Smooth muscle cell (in vitro differentiated cells): Measurements from ENCODE around the gene NAALADL2. TPM values are rescaled to one million over a fixed set of nuclear protein-coding genes. Genes with fewer than 3 reads are reported as not detected.

Experiments used
- DNase-seq: peaks from one replicate; lab custom pipeline; 2025; ENCODE audit not compliant: unreplicated experiment; lab: John Stamatoyannopoulos, UW
- H2AFZ ChIP-seq: fragments of 200-600 bp; sonication (generic); 2 replicates; pipeline ENCODE4 v1.6.0; 2016; ENCODE audit warnings: antibody characterized with exemption, low read depth, mild to moderate bottlenecking
- H3F3A ChIP-seq: fragments of 200-600 bp; sonication (generic); 2 replicates; pipeline ENCODE4 v1.6.0; 2017; ENCODE audit warnings: antibody characterized with exemption, low read depth
- H3K27ac ChIP-seq: fragments of 200-600 bp; sonication (generic); 2 replicates; pipeline ENCODE4 v1.5.1; 2016; ENCODE audit warnings: low read depth, mild to moderate bottlenecking
- H3K27me3 ChIP-seq: fragments of 200-600 bp; sonication (generic); 2 replicates; pipeline ENCODE4 v1.6.1; 2016; ENCODE audit warnings: low read depth, mild to moderate bottlenecking
- H3K36me3 ChIP-seq: fragments of 200-600 bp; sonication (generic); 2 replicates; pipeline ENCODE4 v1.5.1; 2016; ENCODE audit warnings: low read depth
- H3K4me1 ChIP-seq: fragments of 200-600 bp; sonication (generic); 2 replicates; pipeline ENCODE4 v1.5.1; 2016; ENCODE audit warnings: low read depth
- H3K4me2 ChIP-seq: fragments of 200-600 bp; sonication (generic); 2 replicates; pipeline ENCODE4 v1.6.0; 2016; ENCODE audit warnings: mild to moderate bottlenecking
- H3K4me3 ChIP-seq: fragments of 200-600 bp; sonication (generic); 2 replicates; pipeline ENCODE4 v1.5.1; 2016; ENCODE audit warnings: mild to moderate bottlenecking
- H3K79me2 ChIP-seq: fragments of 200-600 bp; sonication (generic); 2 replicates; pipeline ENCODE4 v1.6.0; 2016; ENCODE audit warnings: low read depth, mild to moderate bottlenecking
- H3K9ac ChIP-seq: fragments of 200-600 bp; sonication (generic); 2 replicates; pipeline ENCODE4 v1.6.0; 2016; ENCODE audit warnings: low read depth
- H3K9me3 ChIP-seq: fragments of 200-600 bp; sonication (generic); replicated peaks from 2 replicates; pipeline ENCODE4 v1.5.1; 2016; ENCODE audit warnings: low read depth
- H4K20me1 ChIP-seq: fragments of 200-600 bp; sonication (generic); 2 replicates; pipeline ENCODE4 v1.6.0; 2016; ENCODE audit warnings: low read depth
- CTCF ChIP-seq: fragments of 200-600 bp; sonication (generic); IDR thresholded peaks from 2 replicates; pipeline ENCODE4 v1.5.1; 2017; ENCODE audit warnings: borderline replicate concordance, mild to moderate bottlenecking, antibody characterized with exemption; ENCODE audit not compliant: insufficient read depth, poor library complexity, severe bottlenecking
- WGBS: methylation state at CpG from one replicate; pipeline ENCODE4 v1.1.7; 2016; ENCODE audit warnings: low lambda C conversion rate; 5-methylcytosine and 5-hydroxymethylcytosine counted together
- polyA plus RNA-seq: library from polyadenylated mRNA; unstranded; fragments of >200 nt; fragmentation: Nextera tagmentation; extraction: Ambion mirVana; gene quantifications from 2 replicates; pipeline ENCODE4 v1.2.1, GENCODE V29; 2016
- total RNA-seq: library from RNA; depleted of rRNA; stranded (reverse); fragments of >200 nt; gene quantifications from 2 replicates; pipeline ENCODE4 v1.2.3, GENCODE V29; 2014

Gene NAALADL2
- total and polyA plus RNA-seq, 2 experiments from 2014 or later, result 2.5 to 13.8 TPM

GRCh38 chr3:175433026-175433674 is 574.0 kb downstream of the NAALADL2 start:
- H2AFZ ChIP-seq, result peak overlapping the region; percentile 7
- peak overlapping the region; percentile 89 for H3K27ac ChIP-seq
- H3K9ac ChIP-seq, result peak overlapping the region; percentile 38

GRCh38 chr3:175434561-175434960 is 575.4 kb downstream of the NAALADL2 start:
- Histone ChIP-seq H2AFZ (no peak overlapping the region), H3K4me3 (no peak overlapping the region), H3K9ac (no peak overlapping the region), H4K20me1 (no peaks in the 10 kb centered on the region), H3K9me3 (no peaks in the 10 kb centered on the region), H3K27me3 (no peaks in the 10 kb centered on the region), H3K4me2 (no peak overlapping the region), H3K79me2 (no peaks in the 10 kb centered on the region), H3K36me3 (no peaks in the 10 kb centered on the region), H3F3A (peaks cover 13% of the 10 kb centered on the region), H3K27ac (no peak overlapping the region), H3K4me1 (peaks cover 15% of the 10 kb centered on the region)
- TF ChIP-seq CTCF, result no peak
- no peak for DNase-seq

More at GRCh38 chr3:175433026-175433674, 574.0 kb downstream of the NAALADL2 start:
- H3K27me3 ChIP-seq, result no peaks in the 10 kb centered on the region
- H3K79me2 ChIP-seq, result no peaks in the 10 kb centered on the region
- no peaks in the 10 kb centered on the region for H3K36me3 ChIP-seq
- no peaks in the 10 kb centered on the region for H4K20me1 ChIP-seq
- no peak for DNase-seq
- peaks cover 15% of the 10 kb centered on the region for H3K4me1 ChIP-seq
- WGBS, result 46% methylated on average over 5 of the region's 5 CpGs
- H3F3A ChIP-seq, result peaks cover 13% of the 10 kb centered on the region
- H3K4me2 ChIP-seq, result peak overlapping the region; percentile 56
- no peak overlapping the region for H3K4me3 ChIP-seq
- no peak for TF ChIP-seq CTCF
- H3K9me3 ChIP-seq, result no peaks in the 10 kb centered on the region

GRCh38 chr3:175443682-175444081 is 584.5 kb downstream of the NAALADL2 start:
- Histone ChIP-seq H3K9me3 (no peaks in the 10 kb centered on the region), H3K27me3 (no peaks in the 10 kb centered on the region), H3K79me2 (no peaks in the 10 kb centered on the region), H3K4me2 (no peak overlapping the region), H3K4me3 (no peak overlapping the region), H3K27ac (no peak overlapping the region), H3K4me1 (no peaks in the 10 kb centered on the region), H4K20me1 (no peaks in the 10 kb centered on the region), H2AFZ (no peak overlapping the region), H3F3A (no peaks in the 10 kb centered on the region), H3K9ac (no peak overlapping the region), H3K36me3 (no peaks in the 10 kb centered on the region)
- WGBS, result 90% methylated on average over 3 of the region's 3 CpGs
- DNase-seq, result no peak
- no peak for TF ChIP-seq CTCF

- no peak for TF ChIP-seq CTCF
- Histone ChIP-seq H3K9ac (no peak overlapping the region), H3K79me2 (no peaks in the 10 kb centered on the region), H4K20me1 (no peaks in the 10 kb centered on the region), H3K27me3 (no peaks in the 10 kb centered on the region), H3K9me3 (no peaks in the 10 kb centered on the region), H2AFZ (no peak overlapping the region), H3K4me1 (no peaks in the 10 kb centered on the region), H3K36me3 (no peaks in the 10 kb centered on the region), H3F3A (no peaks in the 10 kb centered on the region), H3K4me2 (no peak overlapping the region), H3K27ac (no peak overlapping the region), H3K4me3 (no peak overlapping the region)
- no peak for DNase-seq
- 95% methylated on average over 3 of the region's 3 CpGs for WGBS
These were observed 586.6 kb downstream of the NAALADL2 start for GRCh38 chr3:175445741-175446140.
